NCI-H2196 (cell line): ENCODE results near the gene FALEC.
"Not testable (repeated sequence)": the region's sequence is repeated elsewhere in the genome, so short reads cannot be mapped to it uniquely, and the experiment has no call there.

Source experiments
- DNase-seq: peaks from one replicate; lab custom pipeline; 2025; ENCODE audit not compliant: unreplicated experiment; lab: John Stamatoyannopoulos, UW

The FALEC gene

GRCh38 chr1:150558761-150559655, 43.5 kb downstream of the FALEC start:
- DNase-seq, result no peak

GRCh38 chr1:150559656-150560010, 44.1 kb downstream of the FALEC start:
- DNase-seq, result no peak

GRCh38 chr1:150560011-150560438, 44.5 kb downstream of the FALEC start:
- DNase-seq, result peak; percentile 72

GRCh38 chr1:150560576-150561253, 45.2 kb downstream of the FALEC start:
- DNase-seq, result peak; percentile 91

- DNase-seq, result peak; percentile 91
These were observed 45.9 kb downstream of the FALEC start for GRCh38 chr1:150561254-150561973.

- peak; percentile 93 for DNase-seq
These were observed 46.5 kb downstream of the FALEC start for GRCh38 chr1:150561974-150562445.

- DNase-seq, result peak; percentile 24
These were observed 47.1 kb downstream of the FALEC start for GRCh38 chr1:150562446-150563339.

- DNase-seq, result peak; percentile 66
These were observed 47.9 kb downstream of the FALEC start for GRCh38 chr1:150563340-150564038.

GRCh38 chr1:150564051-150564991, 48.8 kb downstream of the FALEC start:
- no peak for DNase-seq

- not testable (repeated sequence) for DNase-seq
These were observed 49.9 kb downstream of the FALEC start for GRCh38 chr1:150565240-150565991.

GRCh38 chr1:150566589-150567340, 51.2 kb downstream of the FALEC start:
- DNase-seq, result no peak

- DNase-seq, result no peak
These were observed 51.8 kb downstream of the FALEC start for GRCh38 chr1:150567341-150567716.

- DNase-seq, result peak; percentile 68
These were observed 52.4 kb downstream of the FALEC start for GRCh38 chr1:150567717-150568593.

- DNase-seq, result peak; percentile 60
These were observed 53.0 kb downstream of the FALEC start for GRCh38 chr1:150568594-150568966.

GRCh38 chr1:150572918-150573647, 57.5 kb downstream of the FALEC start:
- no peak for DNase-seq

GRCh38 chr1:150573648-150574071, 58.1 kb downstream of the FALEC start:
- not testable (repeated sequence) for DNase-seq
